HG02852 (cell line): ENCODE data around the gene CEP131.
"Not testable (repeated sequence)": the region's sequence is repeated elsewhere in the genome, so short reads cannot be mapped to it uniquely, and the experiment has no call there.

Source experiments
- ATAC-seq: cut with Tn5 transposase; IDR thresholded peaks from one replicate; pipeline ENCODE4 v1.9.1; 2021; ENCODE audit warnings: mild to moderate bottlenecking, moderate library complexity; ENCODE audit not compliant: unreplicated experiment

CEP131 gene

GRCh38 chr17:81156866-81157805, 65.6 kb downstream of the CEP131 start:
- no peak for ATAC-seq

- no peak for ATAC-seq
Measured at GRCh38 chr17:81154961-81155360, 67.8 kb downstream of the CEP131 start.

GRCh38 chr17:81154016-81154415, 68.7 kb downstream of the CEP131 start:
- not testable (repeated sequence) for ATAC-seq

- ATAC-seq = no peak
Measured at GRCh38 chr17:81153340-81153803, 69.4 kb downstream of the CEP131 start.

GRCh38 chr17:81152288-81152828, 70.4 kb downstream of the CEP131 start:
- no peak for ATAC-seq

- ATAC-seq = no peak
Measured at GRCh38 chr17:81151278-81151677, 71.5 kb downstream of the CEP131 start.

- no peak for ATAC-seq
Measured at GRCh38 chr17:81150377-81151077, 72.2 kb downstream of the CEP131 start.

- no peak for ATAC-seq
Measured at GRCh38 chr17:81148986-81149533, 73.7 kb downstream of the CEP131 start.

GRCh38 chr17:81148571-81148970, 74.2 kb downstream of the CEP131 start:
- no peak for ATAC-seq

GRCh38 chr17:81147701-81148100, 75.1 kb downstream of the CEP131 start:
- no peak for ATAC-seq

GRCh38 chr17:81146208-81146607, 76.6 kb downstream of the CEP131 start:
- not testable (repeated sequence) for ATAC-seq

- no peak for ATAC-seq
Measured at GRCh38 chr17:81144423-81144781, 78.4 kb downstream of the CEP131 start.

- no peak for ATAC-seq
Measured at GRCh38 chr17:81143717-81144422, 78.9 kb downstream of the CEP131 start.

- no peak for ATAC-seq
Measured at GRCh38 chr17:81143200-81143527, 79.6 kb downstream of the CEP131 start.

GRCh38 chr17:81142301-81143199, 80.2 kb downstream of the CEP131 start:
- ATAC-seq = no peak

GRCh38 chr17:81140695-81141094, 82.1 kb downstream of the CEP131 start:
- no peak for ATAC-seq

GRCh38 chr17:81140018-81140417, 82.7 kb downstream of the CEP131 start:
- no peak for ATAC-seq
